Duodenal mucosa (tissue), 2 donors: ENCODE measurements around the gene DOCK2.
"Not testable (repeated sequence)": the region's sequence is repeated elsewhere in the genome, so short reads cannot be mapped to it uniquely, and the experiment has no call there.

ENCODE experiments used
- H3K27ac ChIP-seq: one replicate; pipeline ENCODE4 v1.7.0; 2013; ENCODE audit warnings: low read depth, low read length
- H3K27me3 ChIP-seq, 2 donors: one replicate each; pipeline ENCODE4 v1.7.0; 2013; ENCODE audit warnings: low read length in 2 of 2, control low read depth in 1 of 2; ENCODE audit not compliant: insufficient read depth in 2 of 2, control insufficient read depth in 1 of 2
- H3K36me3 ChIP-seq, 2 donors: one replicate each; pipeline ENCODE4 v1.7.0; 2013; ENCODE audit warnings: low read length in 2 of 2, control low read depth in 1 of 2; ENCODE audit not compliant: insufficient read depth in 2 of 2, control insufficient read depth in 1 of 2
- H3K4me1 ChIP-seq, 2 donors: one replicate each; pipeline ENCODE4 v1.7.0; 2013; ENCODE audit warnings: low read length in 2 of 2, control low read depth in 1 of 2; ENCODE audit not compliant: insufficient read depth in 2 of 2, control insufficient read depth in 1 of 2
- H3K4me3 ChIP-seq, 2 donors: one replicate each; pipeline ENCODE4 v1.7.0; 2013; ENCODE audit warnings: low read length in 2 of 2, low read depth in 1 of 2
- H3K9ac ChIP-seq, 2 donors: one replicate each; pipeline ENCODE4 v1.7.0; 2013; ENCODE audit warnings: low read length in 2 of 2, low read depth in 1 of 2
- H3K9me3 ChIP-seq, 2 donors: one replicate each; pipeline ENCODE4 v1.7.0; 2013; ENCODE audit warnings: low read length in 2 of 2, control low read depth in 1 of 2; ENCODE audit not compliant: control insufficient read depth in 1 of 2

The DOCK2 gene

DNA sequence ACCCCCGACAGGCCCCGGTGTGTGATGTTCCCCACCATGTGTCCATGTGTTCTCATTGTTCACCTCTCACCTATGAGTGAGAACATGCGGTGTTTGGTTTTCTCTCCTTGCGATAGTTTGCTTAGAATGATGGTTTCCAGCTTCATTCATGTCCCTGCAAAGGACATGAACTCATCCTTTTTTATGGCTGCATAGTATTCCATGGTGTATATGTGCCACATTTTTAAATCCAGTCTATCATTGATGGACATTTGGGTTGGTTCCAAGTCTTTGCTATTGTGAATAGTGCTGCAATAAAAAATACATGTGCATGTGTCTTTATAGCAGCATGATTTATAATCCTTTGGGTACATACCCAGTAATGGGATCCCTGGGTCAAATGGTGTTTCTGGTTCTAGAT is 88.6 kb downstream of the DOCK2 start:
- H3K9me3 ChIP-seq, H3K4me3 ChIP-seq, H3K4me1 ChIP-seq, H3K27me3 ChIP-seq, H3K27ac ChIP-seq, H3K9ac ChIP-seq: not testable (repeated sequence)
- H3K36me3 ChIP-seq = peaks cover 0 to 12% of the 10 kb centered on the region in 2 donors

DNA sequence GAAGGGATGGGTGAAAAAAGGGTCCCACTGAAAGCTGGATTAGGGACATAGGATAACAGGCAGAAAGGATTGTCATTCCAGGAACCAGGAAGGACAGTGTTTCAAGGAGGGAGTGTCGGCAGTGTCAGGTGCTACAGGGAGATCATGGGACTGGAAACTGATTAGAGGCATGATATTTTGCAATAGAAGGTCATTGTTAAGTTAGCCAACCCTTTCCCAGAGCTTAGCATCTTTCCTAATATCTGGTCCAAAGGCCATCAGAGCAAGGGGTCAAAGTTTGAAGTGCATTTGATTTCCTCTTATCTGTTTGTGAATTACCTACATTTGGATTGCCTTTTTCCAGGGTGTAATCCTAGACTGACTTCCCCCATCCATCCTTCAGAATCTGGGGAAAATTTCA is 91.3 kb downstream of the DOCK2 start:
- Histone ChIP-seq H3K9me3 (no peaks in the 10 kb centered on the region), H3K36me3 (no peaks in the 10 kb centered on the region), H3K4me1 (no peaks in the 10 kb centered on the region), H3K9ac (no peak overlapping the region), H3K4me3 (no peak overlapping the region), H3K27ac (no peak overlapping the region), H3K27me3 (no peaks in the 10 kb centered on the region)

DNA sequence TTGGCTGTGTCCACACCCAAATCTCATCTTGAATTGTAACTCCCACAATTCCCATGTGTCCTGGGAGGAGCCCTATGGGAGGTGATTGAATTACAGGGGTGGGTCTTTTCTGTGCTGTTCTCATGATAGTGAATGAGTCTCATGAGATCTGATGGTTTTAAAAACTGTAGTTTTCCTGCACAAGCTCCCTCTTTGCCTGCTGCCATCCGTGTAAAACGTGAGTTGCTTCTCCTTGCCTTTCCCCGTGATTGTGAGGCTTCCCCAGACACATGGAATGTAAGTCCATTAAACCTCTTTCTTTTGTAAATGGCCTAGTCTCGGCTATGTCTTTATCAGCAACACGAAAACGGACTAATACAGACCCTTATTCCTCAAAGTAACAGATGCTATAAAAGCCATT is 94.1 kb downstream of the DOCK2 start:
- Histone ChIP-seq H3K27ac (no peak overlapping the region), H3K27me3 (no peaks in the 10 kb centered on the region), H3K4me1 (no peaks in the 10 kb centered on the region), H3K9me3 (no peaks in the 10 kb centered on the region), H3K9ac (no peak overlapping the region), H3K4me3 (no peak overlapping the region), H3K36me3 (no peaks in the 10 kb centered on the region)

DNA sequence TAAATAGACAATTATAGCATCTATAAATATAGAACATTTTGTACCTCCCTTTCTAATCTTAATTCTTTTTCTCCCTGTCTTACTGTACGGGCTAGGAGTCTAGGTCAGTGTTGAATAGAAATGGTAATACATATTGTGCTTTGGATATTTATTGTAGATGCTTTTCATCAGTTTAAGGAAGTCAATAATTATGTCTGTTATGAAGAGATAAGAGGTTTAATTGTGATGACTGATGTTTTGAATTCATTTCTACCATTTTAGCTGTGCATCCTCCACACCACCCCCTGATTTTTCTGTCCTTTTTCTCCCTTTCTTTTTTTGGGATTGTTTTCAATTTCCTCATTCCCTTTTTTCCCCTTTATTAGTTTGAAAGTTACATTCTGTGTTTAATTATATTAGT is 95.8 kb downstream of the DOCK2 start:
- Histone ChIP-seq H3K27ac (no peak overlapping the region), H3K4me3 (no peak overlapping the region), H3K9ac (no peak overlapping the region), H3K36me3 (no peaks in the 10 kb centered on the region), H3K9me3 (no peaks in the 10 kb centered on the region), H3K4me1 (no peaks in the 10 kb centered on the region), H3K27me3 (no peaks in the 10 kb centered on the region)

DNA sequence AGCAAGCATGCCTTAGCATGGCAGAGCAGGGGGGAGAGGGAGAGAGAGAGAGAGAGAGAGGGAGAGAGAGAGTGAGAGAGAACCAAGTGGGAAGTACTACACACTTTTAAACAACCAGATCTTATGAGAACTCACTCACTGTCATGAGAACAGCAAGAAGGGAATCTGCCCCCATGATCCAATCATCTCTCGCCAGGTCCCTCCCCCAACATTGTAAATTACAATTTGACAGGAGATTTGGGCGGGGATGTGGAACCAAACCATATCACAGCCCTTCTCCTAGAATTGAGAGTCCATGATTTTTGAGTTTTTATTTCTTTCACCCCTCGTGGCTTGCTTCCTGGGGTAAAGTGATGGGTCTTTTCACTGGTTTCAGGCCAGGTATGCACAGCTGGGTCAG is 98.8 kb downstream of the DOCK2 start:
- H3K4me1 ChIP-seq = no peaks in the 10 kb centered on the region
- no peaks in the 10 kb centered on the region for H3K36me3 ChIP-seq
- H3K27me3 ChIP-seq = no peaks in the 10 kb centered on the region
- H3K4me3 ChIP-seq = no peak overlapping the region
- H3K27ac ChIP-seq = no peak overlapping the region
- H3K9ac ChIP-seq = no peak overlapping the region
- H3K9me3 ChIP-seq = no peaks in the 10 kb centered on the region

DNA sequence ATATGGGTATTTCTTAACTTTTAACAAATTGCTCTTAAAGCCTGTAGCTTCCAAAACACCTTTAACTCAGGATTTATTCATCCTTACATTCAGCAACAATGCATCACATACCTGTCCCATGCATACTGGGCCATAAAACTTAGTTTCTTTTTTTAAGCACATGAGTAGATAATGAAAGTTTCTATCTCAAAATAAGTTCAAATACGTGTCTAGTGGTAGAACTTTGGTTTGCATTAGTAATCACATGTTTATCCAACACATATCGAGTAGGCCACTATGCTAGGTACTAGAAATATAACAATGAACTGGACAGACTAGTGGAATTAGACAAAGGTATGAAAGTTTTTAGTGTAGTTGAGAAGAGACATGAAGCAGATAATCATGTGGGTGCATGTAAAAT is 99.6 kb downstream of the DOCK2 start:
- Histone ChIP-seq H3K4me3 (no peak overlapping the region), H3K4me1 (no peaks in the 10 kb centered on the region), H3K27ac (no peak overlapping the region), H3K27me3 (no peaks in the 10 kb centered on the region), H3K36me3 (no peaks in the 10 kb centered on the region), H3K9me3 (no peaks in the 10 kb centered on the region), H3K9ac (no peak overlapping the region)

DNA sequence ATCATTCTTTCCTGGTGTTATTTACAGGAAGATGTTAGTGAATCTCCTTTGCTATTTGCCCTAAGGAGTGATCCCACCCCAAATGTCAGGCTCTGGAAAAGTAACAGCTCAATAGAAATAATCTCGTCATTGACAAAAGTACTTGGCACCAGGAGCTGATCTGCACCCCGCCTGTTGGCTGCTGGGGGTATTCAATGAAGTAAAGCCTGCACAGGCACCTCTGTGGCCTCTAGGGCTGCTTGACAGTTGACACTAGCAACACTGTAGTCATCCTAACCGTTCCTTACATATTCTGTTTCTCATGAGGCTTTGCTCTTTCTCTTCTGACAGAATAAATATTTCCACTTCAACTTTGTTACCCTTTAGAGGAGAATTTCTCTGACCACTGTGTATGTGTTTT is 103.4 kb downstream of the DOCK2 start:
- Histone ChIP-seq H3K9me3 (no peaks in the 10 kb centered on the region), H3K27ac (no peak overlapping the region), H3K4me1 (no peaks in the 10 kb centered on the region), H3K27me3 (no peaks in the 10 kb centered on the region), H3K9ac (no peak overlapping the region), H3K4me3 (no peak overlapping the region), H3K36me3 (no peaks in the 10 kb centered on the region)

DNA sequence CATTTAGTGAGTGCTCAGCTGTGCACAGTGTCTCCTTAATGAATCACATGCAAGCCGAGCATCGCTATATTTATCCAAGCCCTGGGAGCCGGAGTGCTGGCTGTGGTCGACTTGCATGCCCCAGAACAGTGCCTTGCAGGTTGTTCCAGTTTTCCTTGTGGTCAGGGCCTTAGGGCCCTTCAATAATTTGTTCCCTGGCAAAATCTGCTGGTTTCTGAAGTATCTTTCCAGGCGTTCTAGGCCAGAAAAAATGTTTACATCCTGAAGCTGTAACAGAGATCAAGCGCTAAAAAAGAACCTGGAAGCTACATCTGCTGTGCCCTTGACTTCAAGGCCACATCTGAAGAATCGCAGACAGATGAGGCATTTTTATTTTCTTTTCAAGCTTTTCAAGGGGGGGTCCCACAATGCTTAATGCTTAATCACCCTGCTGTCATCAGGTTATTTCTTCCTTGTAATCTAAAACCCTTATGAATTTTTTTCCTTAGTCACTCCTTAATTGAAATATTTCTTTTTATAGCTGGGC is 105.8 kb downstream of the DOCK2 start:
- Histone ChIP-seq H3K9me3 (no peaks in the 10 kb centered on the region), H3K4me3 (no peak overlapping the region), H3K36me3 (no peaks in the 10 kb centered on the region), H3K27me3 (no peaks in the 10 kb centered on the region), H3K27ac (no peak overlapping the region), H3K9ac (no peak overlapping the region), H3K4me1 (no peaks in the 10 kb centered on the region)

DNA sequence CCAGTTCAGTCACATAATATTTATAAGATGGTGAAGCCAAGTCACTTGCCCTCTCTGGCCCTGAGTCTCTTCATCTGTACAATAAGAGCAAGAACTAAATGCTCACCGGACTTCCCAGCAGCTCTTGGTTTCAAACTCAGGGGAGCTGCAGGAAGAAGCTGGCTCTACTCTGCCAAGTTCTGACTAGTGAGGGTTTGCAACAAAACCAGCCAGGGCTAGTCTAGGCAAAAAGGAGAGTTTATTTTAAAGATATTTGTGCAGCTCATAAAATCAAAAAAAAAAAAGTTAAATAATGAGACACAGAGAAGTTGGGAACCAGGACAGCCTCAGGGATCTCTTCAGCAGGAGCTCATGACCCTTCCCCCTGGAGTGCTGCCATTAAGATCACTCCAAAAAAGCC is 107.3 kb downstream of the DOCK2 start:
- Histone ChIP-seq H3K27ac (no peak overlapping the region), H3K9me3 (no peaks in the 10 kb centered on the region), H3K36me3 (peaks cover 0 to 5% of the 10 kb centered on the region in 2 donors), H3K4me3 (no peak overlapping the region), H3K4me1 (no peaks in the 10 kb centered on the region), H3K27me3 (no peaks in the 10 kb centered on the region), H3K9ac (no peak overlapping the region)

DNA sequence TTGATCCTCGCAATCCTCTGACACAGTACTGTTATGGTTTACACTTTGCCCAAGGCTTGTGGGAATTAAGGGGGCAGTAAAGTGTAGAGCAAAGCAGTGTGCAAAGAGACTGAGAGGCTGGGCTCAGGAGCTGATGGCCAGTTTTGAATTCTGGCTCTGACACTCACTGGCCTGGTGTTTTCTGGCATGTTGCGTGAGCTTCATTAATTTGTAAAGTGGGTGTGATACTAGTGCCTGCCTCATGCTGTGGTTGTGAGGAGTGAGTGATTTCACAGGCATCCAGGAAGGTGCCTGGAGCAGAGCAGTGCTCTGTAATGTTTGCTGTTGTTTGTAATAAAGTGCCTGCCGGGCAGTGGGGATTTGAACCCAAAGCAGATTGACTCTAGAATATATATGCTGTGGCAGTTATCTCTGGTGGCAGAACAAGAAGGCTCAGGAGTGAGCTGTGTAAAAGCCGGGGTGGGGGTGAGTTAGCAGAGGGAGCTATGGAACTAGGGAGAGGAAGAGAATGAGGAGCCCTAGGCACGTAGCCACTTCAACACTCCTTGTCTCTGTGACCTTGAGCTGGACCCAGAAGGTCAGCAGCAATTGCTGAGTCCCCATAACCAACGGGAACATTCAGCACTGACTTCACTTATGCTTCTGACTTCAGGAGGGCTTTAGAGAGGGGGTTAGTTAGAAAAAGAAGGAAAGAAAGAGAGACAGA is 108.5 kb downstream of the DOCK2 start:
- Histone ChIP-seq H3K4me1 (no peaks in the 10 kb centered on the region), H3K27ac (no peak overlapping the region), H3K27me3 (no peaks in the 10 kb centered on the region), H3K9me3 (no peaks in the 10 kb centered on the region), H3K36me3 (peaks cover 0 to 5% of the 10 kb centered on the region in 2 donors), H3K9ac (no peak overlapping the region), H3K4me3 (no peak overlapping the region)
